GM19043 (cell line): ENCODE data around the gene METTL23.

Experiments used
- ATAC-seq: cut with Tn5 transposase; IDR thresholded peaks from one replicate; pipeline ENCODE4 v1.9.1; 2021; ENCODE audit warnings: low read depth; ENCODE audit not compliant: unreplicated experiment

METTL23 gene

GRCh38 chr17:76752006-76752405, 25.4 kb downstream of the METTL23 start:
- no peak for ATAC-seq

- no peak for ATAC-seq
These were observed 26.7 kb downstream of the METTL23 start for GRCh38 chr17:76753061-76753961.

DNA sequence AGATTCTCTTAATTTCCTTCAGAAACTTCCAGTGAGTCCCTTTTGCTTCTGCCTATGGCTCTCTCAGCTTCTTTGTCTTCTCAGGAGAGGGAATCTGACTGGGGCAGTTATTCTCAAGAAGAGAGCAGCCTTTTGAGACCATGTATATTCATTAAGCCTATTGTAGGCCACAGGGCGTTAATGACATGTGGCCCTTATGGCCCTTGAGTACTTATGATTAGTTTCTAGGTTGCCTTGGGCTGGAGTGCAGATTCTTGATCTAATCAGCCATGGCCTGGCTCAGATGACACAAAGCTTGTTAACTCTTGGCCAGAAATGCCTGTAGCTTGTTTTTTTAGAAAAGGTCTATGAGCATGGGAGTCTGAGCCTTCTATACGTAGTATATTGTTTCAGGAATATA, 28.6 kb downstream of the METTL23 start:
- no peak for ATAC-seq

- no peak for ATAC-seq
These were observed 30.6 kb downstream of the METTL23 start for GRCh38 chr17:76757256-76757655.

DNA sequence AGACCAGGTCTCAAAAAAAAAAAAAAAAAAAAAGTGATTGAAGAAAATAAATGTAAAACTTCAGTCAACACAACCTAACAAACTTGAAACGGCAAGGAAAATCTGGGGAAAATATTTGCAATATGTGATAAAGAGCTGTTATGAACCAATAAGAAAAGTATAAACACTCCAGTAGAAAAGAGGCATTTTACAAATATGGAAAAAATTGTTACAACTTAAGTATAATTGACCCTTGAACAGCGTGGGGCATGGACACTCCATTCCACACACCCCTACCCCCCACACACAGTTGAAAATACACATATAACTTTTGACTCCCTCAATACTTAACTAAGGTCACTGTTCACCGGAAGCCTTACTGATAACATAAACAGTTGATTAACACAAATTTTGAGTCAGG, 31.9 kb downstream of the METTL23 start:
- ATAC-seq: no peak

DNA sequence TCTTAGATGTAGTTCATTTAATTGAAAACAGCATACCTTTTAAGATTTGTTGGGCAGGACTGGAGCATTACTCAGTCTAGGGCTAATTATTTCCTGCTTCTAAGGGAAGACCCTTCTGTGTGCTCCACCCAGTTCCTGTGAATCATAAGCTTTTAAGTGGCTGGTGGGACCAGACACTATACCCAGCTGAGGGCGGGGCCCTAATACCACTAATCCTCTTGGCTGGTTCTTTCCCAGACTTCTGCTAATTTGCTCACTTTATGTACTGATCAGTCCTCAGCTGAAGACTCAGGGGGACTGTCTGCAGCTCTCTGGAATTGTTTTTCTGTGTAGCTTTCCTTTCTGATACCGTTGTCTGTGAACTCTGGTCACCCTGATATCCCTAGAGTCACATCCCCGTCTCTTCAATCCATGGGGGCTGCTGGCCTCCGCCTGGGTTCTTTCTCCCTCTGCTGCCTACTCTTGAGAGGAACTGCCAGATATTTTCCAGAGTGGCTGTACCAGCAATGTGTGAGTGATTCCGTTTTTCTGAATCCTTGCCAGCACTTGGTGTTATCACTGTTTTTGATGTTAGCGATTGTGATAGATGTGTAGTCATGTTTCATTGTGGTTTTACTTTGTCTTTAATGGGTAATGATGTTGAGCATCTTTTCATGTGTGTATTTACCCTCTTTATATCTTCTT, 46.3 kb downstream of the METTL23 start:
- no peak for ATAC-seq

- ATAC-seq: no peak
These were observed 48.5 kb downstream of the METTL23 start for GRCh38 chr17:76775021-76775600.

DNA sequence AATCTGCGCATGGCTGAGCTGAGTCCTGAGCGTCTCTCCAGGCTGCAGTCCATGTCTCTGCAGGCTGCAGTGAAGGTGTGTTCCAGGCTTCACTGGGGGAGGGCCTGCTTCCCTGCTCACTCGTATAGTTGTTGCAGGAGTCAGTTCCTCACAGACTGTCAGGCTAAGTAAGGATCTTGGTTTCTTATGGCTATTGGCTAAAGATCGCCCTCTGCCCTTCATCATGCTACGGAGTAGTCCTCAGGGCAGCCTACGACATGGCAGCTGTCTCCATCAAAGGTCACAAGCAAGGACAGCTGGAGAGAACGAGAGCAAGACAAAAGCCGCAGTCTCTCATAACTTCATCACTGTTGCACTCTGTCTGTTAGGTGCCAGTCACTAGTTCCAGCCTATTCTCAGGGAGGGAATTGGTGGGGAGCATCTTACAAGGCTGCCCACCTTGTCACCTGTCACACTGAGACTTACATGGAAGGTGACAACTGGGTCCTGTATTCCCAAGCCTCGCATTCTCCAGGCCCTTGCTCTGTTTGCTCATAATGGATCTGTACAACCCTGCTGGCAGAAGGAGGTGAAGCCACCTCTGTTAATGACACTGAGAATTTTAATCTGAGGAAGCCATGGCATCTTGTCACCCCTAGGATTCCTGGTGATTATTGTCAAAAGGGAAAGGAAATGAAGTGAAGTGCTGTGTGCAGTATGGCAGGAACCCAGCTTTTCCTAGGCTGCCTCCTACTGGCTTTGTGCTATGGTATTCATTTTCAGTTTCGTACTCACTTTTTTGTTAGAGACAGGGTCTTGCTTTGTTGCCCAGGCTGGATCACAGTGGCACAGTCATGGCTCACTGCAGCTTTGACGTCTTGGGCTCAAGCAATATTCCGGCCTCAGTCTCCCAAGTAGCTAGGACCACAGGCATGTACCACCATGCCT, 54.7 kb downstream of the METTL23 start:
- no peak for ATAC-seq

DNA sequence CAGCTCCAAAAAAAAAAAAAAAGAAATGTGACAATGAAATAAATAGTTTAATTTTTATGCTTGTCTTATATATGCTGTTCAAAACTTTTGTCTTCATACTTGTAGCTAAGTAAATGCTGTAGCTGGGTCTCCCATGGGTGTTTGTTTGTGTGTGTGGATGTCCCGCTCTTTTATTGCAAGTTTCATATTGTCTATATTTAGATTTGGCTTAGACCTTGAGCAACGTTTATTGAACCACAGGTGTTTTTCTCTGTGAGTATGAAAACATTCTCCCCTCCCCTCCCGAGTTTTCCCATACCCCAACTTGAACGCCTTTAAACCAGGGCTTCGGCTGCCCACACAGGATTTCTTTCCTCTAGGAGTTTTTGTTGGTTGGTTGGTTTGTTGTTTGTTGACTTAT, 56.5 kb downstream of the METTL23 start:
- ATAC-seq: no peak
